GM12865 (cell line): ENCODE measurements around the gene PHYHIPL.
A peak's percentile ranks its signal among the peaks of the same experiment; 100 is the strongest.

Source experiments
- DNase-seq: peaks from one replicate; pipeline ENCODE4 v3.0.0; 2010; ENCODE audit warnings: low read depth
- H3K4me3 ChIP-seq: 2 replicates; pipeline ENCODE4 v1.5.1; 2011; ENCODE audit warnings: mild to moderate bottlenecking, low read depth, low read length, control low read depth
- TF ChIP-seq, protein P1 (sequence below): IDR thresholded peaks from 2 replicates; pipeline ENCODE4 v1.5.1; 2011; ENCODE audit warnings: low read length, control low read depth, low read depth, inconsistent platforms; ENCODE audit not compliant: insufficient read depth; ENCODE audit errors: missing control alignments

Gene PHYHIPL

DNA sequence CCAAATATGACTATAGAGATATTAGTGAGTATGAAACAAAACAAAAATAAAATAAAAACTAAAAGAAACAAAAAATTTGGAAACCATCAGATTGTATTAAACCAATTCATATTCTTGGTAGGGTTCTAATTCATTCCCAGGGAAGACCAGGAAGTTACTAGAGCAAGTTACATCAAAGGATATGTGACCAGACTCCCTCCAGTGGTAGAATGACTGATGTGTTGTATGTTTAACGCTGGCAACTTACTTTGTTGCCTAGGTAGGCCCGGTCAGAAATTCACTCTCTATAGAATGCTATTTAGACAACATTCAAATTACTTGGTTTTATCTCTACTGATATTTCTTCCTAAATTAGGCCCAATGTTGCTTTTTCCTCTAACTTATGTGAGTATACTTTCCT is 5.2 kb downstream of the PHYHIPL start:
- TF ChIP-seq, protein P1, sequence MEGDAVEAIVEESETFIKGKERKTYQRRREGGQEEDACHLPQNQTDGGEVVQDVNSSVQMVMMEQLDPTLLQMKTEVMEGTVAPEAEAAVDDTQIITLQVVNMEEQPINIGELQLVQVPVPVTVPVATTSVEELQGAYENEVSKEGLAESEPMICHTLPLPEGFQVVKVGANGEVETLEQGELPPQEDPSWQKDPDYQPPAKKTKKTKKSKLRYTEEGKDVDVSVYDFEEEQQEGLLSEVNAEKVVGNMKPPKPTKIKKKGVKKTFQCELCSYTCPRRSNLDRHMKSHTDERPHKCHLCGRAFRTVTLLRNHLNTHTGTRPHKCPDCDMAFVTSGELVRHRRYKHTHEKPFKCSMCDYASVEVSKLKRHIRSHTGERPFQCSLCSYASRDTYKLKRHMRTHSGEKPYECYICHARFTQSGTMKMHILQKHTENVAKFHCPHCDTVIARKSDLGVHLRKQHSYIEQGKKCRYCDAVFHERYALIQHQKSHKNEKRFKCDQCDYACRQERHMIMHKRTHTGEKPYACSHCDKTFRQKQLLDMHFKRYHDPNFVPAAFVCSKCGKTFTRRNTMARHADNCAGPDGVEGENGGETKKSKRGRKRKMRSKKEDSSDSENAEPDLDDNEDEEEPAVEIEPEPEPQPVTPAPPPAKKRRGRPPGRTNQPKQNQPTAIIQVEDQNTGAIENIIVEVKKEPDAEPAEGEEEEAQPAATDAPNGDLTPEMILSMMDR = peak; percentile 54
- DNase-seq = peak; percentile 76

DNA sequence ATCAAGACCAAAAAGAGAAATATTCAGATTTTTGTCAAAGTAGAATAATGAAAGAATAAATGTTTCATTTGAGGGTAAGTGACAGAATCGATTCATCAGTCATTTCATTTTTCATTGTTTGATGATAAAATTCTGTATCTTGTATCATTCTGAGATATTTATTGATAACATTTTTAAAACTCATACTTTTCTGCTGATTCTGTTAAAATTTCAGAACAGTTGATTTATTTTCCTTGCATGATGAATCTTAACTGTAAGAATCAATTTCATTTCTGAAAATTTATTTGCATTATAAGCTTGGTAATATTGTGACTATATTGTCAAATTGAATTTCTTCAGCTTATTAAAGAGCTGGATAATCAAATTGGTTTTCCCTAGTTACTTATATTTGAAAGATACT is 13.9 kb downstream of the PHYHIPL start:
- TF ChIP-seq, protein P1 = no peak
- no peak overlapping the region for H3K4me3 ChIP-seq
- no peak for DNase-seq

More for the DNA sequence above, 5.2 kb downstream of the PHYHIPL start:
- H3K4me3 ChIP-seq = no peak overlapping the region

DNA sequence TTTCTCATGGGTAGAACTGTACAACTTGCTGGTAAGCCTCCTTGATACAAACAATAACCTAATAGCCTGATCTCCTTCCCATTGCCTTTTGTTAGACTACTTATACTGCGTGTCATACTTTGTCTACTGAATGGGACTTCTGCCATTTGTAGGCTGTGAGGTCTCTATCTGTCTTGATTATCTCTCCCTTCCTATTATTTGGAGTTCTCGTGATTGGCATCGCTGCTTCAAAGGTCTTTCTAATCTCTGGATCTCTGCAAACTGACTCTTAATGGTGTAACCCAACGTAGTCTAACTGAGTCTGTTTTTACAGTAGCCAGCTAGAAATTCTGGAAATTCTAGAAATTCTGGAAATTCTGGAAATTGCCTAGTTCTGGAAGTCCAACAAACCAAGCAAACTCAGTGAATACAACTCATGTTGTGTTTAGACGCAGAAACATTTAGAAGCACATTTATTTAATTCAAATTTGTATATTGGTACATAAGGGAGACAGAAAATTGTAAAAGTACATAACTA is 29.8 kb downstream of the PHYHIPL start:
- no peak overlapping the region for H3K4me3 ChIP-seq
- no peak for DNase-seq
- TF ChIP-seq, protein P1 = no peak

DNA sequence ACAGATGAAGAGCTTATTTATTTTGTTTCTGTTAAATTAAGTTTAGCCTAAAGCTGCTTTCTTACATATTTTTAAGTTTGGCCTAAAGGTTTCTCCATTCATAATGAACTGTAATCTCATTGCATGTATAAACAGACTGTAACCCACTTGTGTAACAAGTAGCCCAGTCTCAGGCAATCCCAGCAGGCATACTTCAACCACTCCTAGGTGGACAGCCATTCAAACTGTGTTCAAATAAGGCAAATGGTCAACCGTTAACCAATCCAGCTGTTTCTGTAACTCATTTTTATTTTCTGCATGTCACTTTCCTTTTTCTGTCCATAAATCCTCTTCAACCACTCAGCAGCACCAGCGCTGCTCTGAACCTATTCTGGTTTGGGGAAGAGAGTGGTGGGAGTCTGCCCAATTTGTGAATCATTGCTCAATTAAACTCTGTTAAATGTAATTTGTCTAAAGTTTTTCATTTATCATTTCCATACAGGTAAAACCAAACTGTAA is 35.9 kb downstream of the PHYHIPL start:
- TF ChIP-seq, protein P1 = no peak
- no peak for DNase-seq
- no peak overlapping the region for H3K4me3 ChIP-seq

DNA sequence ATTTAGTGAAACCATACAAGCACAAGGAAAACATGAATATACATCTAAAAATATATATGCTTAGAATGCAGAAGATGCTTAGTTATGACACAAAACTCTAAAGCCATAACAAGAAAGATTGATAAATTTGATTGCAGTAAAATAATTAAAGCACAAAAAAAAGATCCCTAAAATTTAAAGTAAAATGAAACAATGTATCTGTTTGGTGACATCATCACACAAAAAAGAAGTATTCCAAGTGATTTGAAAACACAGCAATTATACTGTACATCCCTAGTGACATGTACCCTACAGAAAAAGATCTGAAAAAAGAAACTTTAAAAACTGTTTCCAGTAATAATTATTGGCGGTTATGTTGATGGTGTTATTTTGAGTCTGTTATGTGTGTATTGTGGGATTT is 37.7 kb downstream of the PHYHIPL start:
- no peak for DNase-seq
- no peak overlapping the region for H3K4me3 ChIP-seq
- TF ChIP-seq, protein P1 = no peak

DNA sequence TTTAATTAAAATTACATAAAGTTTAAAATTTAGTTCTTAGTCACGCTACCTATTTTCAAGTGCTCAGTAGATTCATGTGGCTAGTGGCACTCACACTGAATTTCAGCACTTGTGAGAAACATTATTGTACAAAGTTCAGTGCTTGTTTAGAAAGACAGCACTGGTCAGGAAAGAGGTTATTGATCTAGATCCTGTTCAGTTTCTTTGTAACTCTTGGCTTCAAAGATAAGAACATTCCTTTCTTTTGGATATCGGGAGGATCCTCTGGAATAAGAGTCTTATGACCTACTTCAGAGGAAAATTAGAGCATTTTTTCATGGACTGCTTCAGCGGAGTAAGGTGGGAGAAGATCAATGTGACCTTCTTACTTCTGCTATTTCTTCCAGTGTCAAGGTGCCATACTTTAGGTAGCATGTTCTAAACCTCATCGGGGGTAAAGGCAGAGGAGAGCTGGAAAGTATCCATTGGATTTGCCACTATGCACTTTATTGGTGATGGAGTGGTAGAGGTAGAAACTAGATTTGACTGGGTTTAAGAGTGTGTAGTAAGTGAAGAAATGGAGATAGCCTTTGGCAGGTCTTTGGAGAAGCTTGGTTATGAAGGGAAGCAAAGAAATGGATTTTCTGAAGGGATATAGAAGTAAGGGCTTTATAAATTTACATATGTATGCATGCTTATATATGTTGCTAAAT is 39.9 kb downstream of the PHYHIPL start:
- no peak for DNase-seq
- TF ChIP-seq, protein P1 = no peak
- no peak overlapping the region for H3K4me3 ChIP-seq
